NT2/D1 (cell line): ENCODE results near the gene STK24.

ENCODE experiments used
- SUZ12 ChIP-seq: IDR thresholded peaks from 2 replicates; pipeline ENCODE4 v1.6.1; 2011; ENCODE audit not compliant: insufficient read length, insufficient read depth; ENCODE audit errors: extremely low read depth
- YY1 ChIP-seq: IDR thresholded peaks from 2 replicates; pipeline ENCODE4 v1.6.1; 2011; ENCODE audit not compliant: insufficient read length, insufficient read depth
- ZNF274 ChIP-seq: IDR thresholded peaks from 2 replicates; pipeline ENCODE4 v1.6.1; 2011; ENCODE audit warnings: mild to moderate bottlenecking, low read depth, low read length

DNA sequence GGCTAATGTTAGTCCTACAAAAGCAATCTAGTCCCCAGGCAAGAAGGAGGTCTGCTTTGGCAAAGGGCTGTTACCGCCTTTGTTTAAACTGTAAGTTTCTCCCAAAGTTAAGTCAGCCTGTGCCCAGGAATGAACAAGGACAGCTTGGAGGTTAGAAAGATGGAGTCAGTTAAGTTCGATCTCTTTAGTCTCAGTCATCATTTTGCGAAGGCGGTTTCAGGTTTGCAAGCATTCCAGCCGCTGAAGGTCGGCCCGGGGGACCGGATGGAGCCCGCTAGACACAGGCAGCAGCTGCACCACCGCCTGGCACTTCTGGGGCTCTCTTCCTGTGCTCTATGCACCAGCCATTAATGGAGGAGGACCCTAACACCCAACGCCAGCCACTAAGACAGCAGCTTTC lies 91.3 kb downstream of the STK24 start:
- TF ChIP-seq YY1 (no peak), ZNF274 (no peak), SUZ12 (no peak)
